Hepatocyte (in vitro differentiated cells): ENCODE data around the gene PRDX1. TPM values are rescaled to one million over a fixed set of nuclear protein-coding genes. Genes with fewer than 3 reads are reported as not detected.

Experiments
- DNase-seq: peaks from one replicate; pipeline ENCODE4 v3.0.0-alpha.2; 2016; ENCODE audit warnings: low spot score
- H2AFZ ChIP-seq: fragments of 200-600 bp; sonication (generic); 2 replicates; pipeline ENCODE4 v1.6.0; 2016; ENCODE audit warnings: antibody characterized with exemption, mild to moderate bottlenecking
- H3K27ac ChIP-seq: fragments of 200-600 bp; sonication (generic); 2 replicates; pipeline ENCODE4 v1.5.1; 2016; ENCODE audit warnings: mild to moderate bottlenecking
- H3K27me3 ChIP-seq: fragments of 200-600 bp; sonication (generic); 2 replicates; pipeline ENCODE4 v1.6.1; 2016
- H3K36me3 ChIP-seq: fragments of 200-600 bp; sonication (generic); replicated peaks from 2 replicates; pipeline ENCODE4 v1.5.1; 2016; ENCODE audit warnings: low read depth; ENCODE audit not compliant: insufficient read depth
- H3K4me1 ChIP-seq: fragments of 200-600 bp; sonication (generic); 2 replicates; pipeline ENCODE4 v1.5.1; 2016; ENCODE audit warnings: mild to moderate bottlenecking, moderate library complexity; ENCODE audit not compliant: insufficient read depth
- H3K4me2 ChIP-seq: fragments of 200-600 bp; sonication (generic); 2 replicates; pipeline ENCODE4 v1.6.0; 2016
- H3K4me3 ChIP-seq: fragments of 200-600 bp; sonication (generic); 2 replicates; pipeline ENCODE4 v1.5.1; 2016; ENCODE audit warnings: mild to moderate bottlenecking
- H3K79me2 ChIP-seq: fragments of 200-600 bp; sonication (generic); 2 replicates; pipeline ENCODE4 v1.6.0; 2017; ENCODE audit warnings: mild to moderate bottlenecking
- H3K9me2 ChIP-seq: fragments of 200-600 bp; sonication (generic); replicated peaks from 2 replicates; pipeline ENCODE4 v1.6.0; 2017; ENCODE audit warnings: mild to moderate bottlenecking; ENCODE audit not compliant: insufficient read depth
- H3K9me3 ChIP-seq: fragments of 200-600 bp; sonication (generic); 2 replicates; pipeline ENCODE4 v1.5.1; 2016; ENCODE audit warnings: low read depth, mild to moderate bottlenecking
- H4K20me1 ChIP-seq: fragments of 200-600 bp; sonication (generic); 2 replicates; pipeline ENCODE4 v1.6.0; 2016; ENCODE audit warnings: mild to moderate bottlenecking; ENCODE audit not compliant: insufficient read depth, poor library complexity, severe bottlenecking
- CTCF ChIP-seq: fragments of 200-600 bp; sonication (generic); IDR thresholded peaks from 2 replicates; pipeline ENCODE4 v1.5.1; 2016; ENCODE audit warnings: antibody characterized with exemption, mild to moderate bottlenecking; ENCODE audit not compliant: poor library complexity
- EZH2 ChIP-seq: fragments of 200-600 bp; sonication (generic); IDR thresholded peaks from 2 replicates; pipeline ENCODE4 v1.6.1; 2016; ENCODE audit warnings: antibody characterized with exemption, mild to moderate bottlenecking, borderline replicate concordance
- EZH2phosphoT487 ChIP-seq: fragments of 200-600 bp; sonication (generic); IDR thresholded peaks from one replicate; pipeline ENCODE4 v1.6.1; 2018; ENCODE audit warnings: antibody characterized with exemption, mild to moderate bottlenecking, low read depth, moderate library complexity; ENCODE audit not compliant: unreplicated experiment, severe bottlenecking
- WGBS: methylation state at CpG from one replicate; pipeline ENCODE4 v1.1.6; 2016; ENCODE audit warnings: low lambda C conversion rate; ENCODE audit errors: missing lambda C conversion rate; 5-methylcytosine and 5-hydroxymethylcytosine counted together
- polyA plus RNA-seq: library from polyadenylated mRNA; unstranded; fragments of >200 nt; fragmentation: Nextera tagmentation; extraction: Ambion mirVana; gene quantifications from 2 replicates; pipeline ENCODE4 v1.2.1, GENCODE V29; 2016
- total RNA-seq: library from RNA; depleted of rRNA; stranded (reverse); fragments of >200 nt; gene quantifications from 2 replicates; pipeline ENCODE4 v1.2.3, GENCODE V29; 2014

Gene PRDX1
- total and polyA plus RNA-seq, 2 experiments from 2014 or later, result 523 to 660 TPM

GRCh38 chr1:45545019-45545493 is 23.4 kb upstream of the PRDX1 start:
- WGBS, result 76% methylated on average over 6 of the region's 6 CpGs
- Histone ChIP-seq H3K79me2 (no peaks in the 10 kb centered on the region), H3K4me3 (no peak overlapping the region)

GRCh38 chr1:45544530-45544929 is 22.8 kb upstream of the PRDX1 start:
- no peaks in the 10 kb centered on the region for H3K9me3 ChIP-seq
- H3K9me2 ChIP-seq, result no peaks in the 10 kb centered on the region
- H3K4me3 ChIP-seq, result no peak overlapping the region
- H3K36me3 ChIP-seq, result no peaks in the 10 kb centered on the region
- TF ChIP-seq CTCF (no peak), EZH2 (no peak), EZH2phosphoT487 (no peak)
- WGBS, result 89% methylated on average over 4 of the region's 4 CpGs
- DNase-seq, result no peak
- no peaks in the 10 kb centered on the region for H4K20me1 ChIP-seq
- no peak overlapping the region for H2AFZ ChIP-seq
- H3K27me3 ChIP-seq, result no peaks in the 10 kb centered on the region
- H3K79me2 ChIP-seq, result no peaks in the 10 kb centered on the region
- H3K4me2 ChIP-seq, result no peak overlapping the region
- no peaks in the 10 kb centered on the region for H3K4me1 ChIP-seq
- H3K27ac ChIP-seq, result peak overlapping the region; percentile 52

More at GRCh38 chr1:45545019-45545493, 23.4 kb upstream of the PRDX1 start:
- H3K27ac ChIP-seq, result peak overlapping the region; percentile 52
- no peak overlapping the region for H2AFZ ChIP-seq
- H3K4me1 ChIP-seq, result peaks cover 1% of the 10 kb centered on the region
- no peaks in the 10 kb centered on the region for H4K20me1 ChIP-seq
- H3K9me3 ChIP-seq, result no peaks in the 10 kb centered on the region
- no peaks in the 10 kb centered on the region for H3K36me3 ChIP-seq
- DNase-seq, result no peak
- no peak overlapping the region for H3K4me2 ChIP-seq
- no peaks in the 10 kb centered on the region for H3K27me3 ChIP-seq
- no peaks in the 10 kb centered on the region for H3K9me2 ChIP-seq
- TF ChIP-seq EZH2, result no peak
- no peak for TF ChIP-seq EZH2phosphoT487
- TF ChIP-seq CTCF, result no peak

- peak overlapping the region; percentile 44 for H3K27ac ChIP-seq
- H3K4me3 ChIP-seq, result no peak overlapping the region
- no peaks in the 10 kb centered on the region for H3K9me3 ChIP-seq
- DNase-seq, result peak; percentile 38
- no peaks in the 10 kb centered on the region for H3K4me1 ChIP-seq
- no peaks in the 10 kb centered on the region for H4K20me1 ChIP-seq
- TF ChIP-seq EZH2 (no peak), CTCF (no peak), EZH2phosphoT487 (no peak)
- H3K36me3 ChIP-seq, result no peaks in the 10 kb centered on the region
- WGBS, result 70% methylated on average over 8 of the region's 8 CpGs
- no peaks in the 10 kb centered on the region for H3K27me3 ChIP-seq
- H3K9me2 ChIP-seq, result no peaks in the 10 kb centered on the region
- H3K79me2 ChIP-seq, result no peaks in the 10 kb centered on the region
- H2AFZ ChIP-seq, result no peak overlapping the region
- no peak overlapping the region for H3K4me2 ChIP-seq
Observed at GRCh38 chr1:45543581-45544417, 22.1 kb upstream of the PRDX1 start.
